ENCODE results near the gene MAEA. TPM values are rescaled to one million over a fixed set of nuclear protein-coding genes. Genes with fewer than 3 reads are reported as not detected.

MAEA gene
- total RNA-seq, 2 donors from 2014 or later: 76.0 to 110 TPM

GRCh38 chr4:1364217-1364616 is 74.5 kb downstream of the MAEA start:
- no peaks in the 10 kb centered on the region for H3K27me3 ChIP-seq (replicated peaks; ENCODE audit: insufficient read depth)
- H3K27ac ChIP-seq: no peak overlapping the region
- no peak for DNase-seq (ENCODE audit: low spot score)
- TF ChIP-seq POLR2A (IDR thresholded peaks at IDR 0.05) (no peak), POLR2AphosphoS5 (IDR thresholded peaks at IDR 0.05) (no peak), CTCF (IDR thresholded peaks at IDR 0.05) (no peak)
- intact Hi-C loops (cut with DNase I): no loop called here
- WGBS: 93% methylated on average over 10 of the region's 18 CpGs
- H3K9me3 ChIP-seq: no peaks in the 10 kb centered on the region
- H3K4me3 ChIP-seq: no peak overlapping the region
- no peaks in the 10 kb centered on the region for H3K4me1 ChIP-seq (replicated peaks)
- no peaks in the 10 kb centered on the region for H3K36me3 ChIP-seq

- Histone ChIP-seq H3K27ac (no peak overlapping the region), H3K9me3 (no peaks in the 10 kb centered on the region), H3K27me3 (replicated peaks; ENCODE audit: insufficient read depth) (no peaks in the 10 kb centered on the region), H3K4me1 (replicated peaks) (no peaks in the 10 kb centered on the region), H3K36me3 (no peaks in the 10 kb centered on the region), H3K4me3 (no peak overlapping the region)
- 77% methylated on average over 13 of the region's 13 CpGs for WGBS
- intact Hi-C loops (cut with DNase I): no loop called here
- DNase-seq (ENCODE audit: low spot score): no peak
- no peak for TF ChIP-seq CTCF (IDR thresholded peaks at IDR 0.05)
- no peak for TF ChIP-seq POLR2A (IDR thresholded peaks at IDR 0.05)
- TF ChIP-seq POLR2AphosphoS5 (IDR thresholded peaks at IDR 0.05): no peak
These were observed 75.1 kb downstream of the MAEA start for GRCh38 chr4:1364748-1365147.

GRCh38 chr4:1365271-1366178 is 75.8 kb downstream of the MAEA start:
- H3K4me3 ChIP-seq: no peak overlapping the region
- H3K27me3 ChIP-seq (replicated peaks; ENCODE audit: insufficient read depth): no peaks in the 10 kb centered on the region
- no peaks in the 10 kb centered on the region for H3K9me3 ChIP-seq
- no peak overlapping the region for H3K27ac ChIP-seq
- no peak for TF ChIP-seq CTCF (IDR thresholded peaks at IDR 0.05)
- TF ChIP-seq POLR2AphosphoS5 (IDR thresholded peaks at IDR 0.05): no peak
- no peak for TF ChIP-seq POLR2A (IDR thresholded peaks at IDR 0.05)
- WGBS: 59% methylated on average over 25 of the region's 25 CpGs
- no peaks in the 10 kb centered on the region for H3K4me1 ChIP-seq (replicated peaks)
- intact Hi-C loops (cut with DNase I): no loop called here
- no peaks in the 10 kb centered on the region for H3K36me3 ChIP-seq
- DNase-seq (ENCODE audit: low spot score): no peak

GRCh38 chr4:1366371-1367229 is 76.9 kb downstream of the MAEA start:
- H3K27me3 ChIP-seq (replicated peaks; ENCODE audit: insufficient read depth): no peaks in the 10 kb centered on the region
- no peaks in the 10 kb centered on the region for H3K9me3 ChIP-seq
- DNase-seq (ENCODE audit: low spot score): no peak
- no peaks in the 10 kb centered on the region for H3K4me1 ChIP-seq (replicated peaks)
- no peak for TF ChIP-seq POLR2AphosphoS5 (IDR thresholded peaks at IDR 0.05)
- TF ChIP-seq CTCF (IDR thresholded peaks at IDR 0.05): no peak
- TF ChIP-seq POLR2A (IDR thresholded peaks at IDR 0.05): no peak
- H3K36me3 ChIP-seq: no peaks in the 10 kb centered on the region
- no peak overlapping the region for H3K4me3 ChIP-seq
- H3K27ac ChIP-seq: no peak overlapping the region
- intact Hi-C loops (cut with DNase I): no loop called here
- 92% methylated on average over 35 of the region's 35 CpGs for WGBS
